ENCODE results near the gene LIF.

GRCh38 chr22:30286813-30287647 lies 40.5 kb upstream of the LIF start:
- TF ChIP-seq, protein P1, sequence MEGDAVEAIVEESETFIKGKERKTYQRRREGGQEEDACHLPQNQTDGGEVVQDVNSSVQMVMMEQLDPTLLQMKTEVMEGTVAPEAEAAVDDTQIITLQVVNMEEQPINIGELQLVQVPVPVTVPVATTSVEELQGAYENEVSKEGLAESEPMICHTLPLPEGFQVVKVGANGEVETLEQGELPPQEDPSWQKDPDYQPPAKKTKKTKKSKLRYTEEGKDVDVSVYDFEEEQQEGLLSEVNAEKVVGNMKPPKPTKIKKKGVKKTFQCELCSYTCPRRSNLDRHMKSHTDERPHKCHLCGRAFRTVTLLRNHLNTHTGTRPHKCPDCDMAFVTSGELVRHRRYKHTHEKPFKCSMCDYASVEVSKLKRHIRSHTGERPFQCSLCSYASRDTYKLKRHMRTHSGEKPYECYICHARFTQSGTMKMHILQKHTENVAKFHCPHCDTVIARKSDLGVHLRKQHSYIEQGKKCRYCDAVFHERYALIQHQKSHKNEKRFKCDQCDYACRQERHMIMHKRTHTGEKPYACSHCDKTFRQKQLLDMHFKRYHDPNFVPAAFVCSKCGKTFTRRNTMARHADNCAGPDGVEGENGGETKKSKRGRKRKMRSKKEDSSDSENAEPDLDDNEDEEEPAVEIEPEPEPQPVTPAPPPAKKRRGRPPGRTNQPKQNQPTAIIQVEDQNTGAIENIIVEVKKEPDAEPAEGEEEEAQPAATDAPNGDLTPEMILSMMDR (IDR thresholded peaks at IDR 0.05 in 2 of 3, conservative IDR thresholded peaks at IDR 0.05 in 1 of 3; ENCODE audit: borderline replicate concordance in 1 of 3, insufficient read depth in 1 of 3, low read depth in 2 of 3, low read length in 2 of 3) = peak; percentile 92 to 96 (median 92)
- TF ChIP-seq POLR2A (IDR thresholded peaks at IDR 0.05; ENCODE audit: borderline replicate concordance, extremely low read depth, insufficient read depth, insufficient read length) (no peak), FOSL1 (IDR thresholded peaks at IDR 0.05; ENCODE audit: low read depth) (no peak), EZH2phosphoT487 (IDR thresholded peaks at IDR 0.05; ENCODE audit: borderline replicate concordance) (no peak), REST (IDR thresholded peaks at IDR 0.05; ENCODE audit: low read depth) (no peak), CEBPB (IDR thresholded peaks at IDR 0.05; ENCODE audit: low read depth) (no peak), ATF3 (IDR thresholded peaks at IDR 0.05) (no peak)
